RWPE1 (cell line): ENCODE measurements around the gene INPP5B.
A peak's percentile ranks its signal among the peaks of the same experiment; 100 is the strongest.

Experiments used
- CTCF ChIA-PET: fragments of 350-600 bp; sonication (Branson Sonifier 250); formaldehyde crosslinking; extraction: SDS; loops from one replicate; lab custom pipeline; 2021; lab: Yijun Ruan, JAX
- POLR2A ChIA-PET: fragments of 400-600 bp; formaldehyde crosslinking; extraction: SDS; loops from one replicate; lab custom pipeline; 2020; ENCODE audit warnings: antibody characterized with exemption; ENCODE audit not compliant: low non-redundant PET; lab: Yijun Ruan, JAX
- DNase-seq: peaks from one replicate; pipeline ENCODE4 v3.0.0; 2012; ENCODE audit warnings: low spot score
- H3K27ac ChIP-seq: fragments of 450-650 bp; 2 replicates; pipeline ENCODE4 v1.5.1; 2017
- CTCF ChIP-seq: fragments of 450-650 bp; conservative IDR thresholded peaks from 2 replicates; pipeline ENCODE4 v1.5.1; 2017; ENCODE audit warnings: low read depth, mild to moderate bottlenecking

INPP5B gene

DNA sequence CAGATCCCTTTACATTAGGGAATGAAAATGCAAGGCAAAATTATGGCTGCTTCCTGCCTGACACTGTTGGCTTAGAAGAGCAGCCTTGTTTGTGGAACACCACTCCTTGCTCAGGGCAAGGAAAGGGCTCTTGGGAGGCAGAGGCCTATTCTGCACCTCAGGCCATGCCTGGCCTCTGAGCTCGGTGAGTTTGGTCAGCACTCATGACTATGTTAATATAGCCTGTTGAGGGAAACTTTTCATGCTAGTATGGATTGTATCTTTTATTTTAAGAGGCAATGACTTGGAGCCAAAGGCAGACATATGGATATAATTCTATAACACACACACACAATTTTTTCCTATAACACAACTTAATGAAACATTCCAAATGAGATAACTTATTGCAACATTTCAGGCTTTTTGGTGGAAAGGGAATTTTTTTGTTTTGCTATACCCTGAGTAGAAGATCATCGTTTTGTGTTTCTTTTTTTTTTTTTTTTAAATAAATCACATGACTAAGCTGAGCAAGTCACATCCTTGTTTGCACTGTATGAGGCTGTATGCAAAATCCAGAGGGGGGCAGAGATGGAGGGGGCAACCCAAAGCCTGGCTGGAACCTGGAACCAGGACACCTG lies 133.2 kb downstream of the INPP5B start:
- ChIA-PET POLR2A (no interaction called here), CTCF (interaction anchor here (0.7 kb wide), 1 partner anchor 218 kb away, joined by 3 read pairs; the partner anchor contains the start of gene GNL2)
- TF ChIP-seq CTCF, result no peak

GRCh38 chr1:37811027-37811655 lies 135.7 kb downstream of the INPP5B start:
- DNase-seq, result peak; percentile 48
- peak overlapping the region; percentile 37; the same call in 1 of the 2 replicates for H3K27ac ChIP-seq
- ChIA-PET POLR2A (no interaction called here), CTCF (interaction anchor here (0.5 kb wide), 1 partner anchor 308 kb away, joined by 4 read pairs; no protein-coding TSS in a partner anchor)
- TF ChIP-seq CTCF, result peak; percentile 78

More for the DNA sequence above, 133.2 kb downstream of the INPP5B start:
- DNase-seq, result no peak
- H3K27ac ChIP-seq, result no peak overlapping the region
